Measurements from ENCODE around the gene CEP112.

The CEP112 gene

DNA sequence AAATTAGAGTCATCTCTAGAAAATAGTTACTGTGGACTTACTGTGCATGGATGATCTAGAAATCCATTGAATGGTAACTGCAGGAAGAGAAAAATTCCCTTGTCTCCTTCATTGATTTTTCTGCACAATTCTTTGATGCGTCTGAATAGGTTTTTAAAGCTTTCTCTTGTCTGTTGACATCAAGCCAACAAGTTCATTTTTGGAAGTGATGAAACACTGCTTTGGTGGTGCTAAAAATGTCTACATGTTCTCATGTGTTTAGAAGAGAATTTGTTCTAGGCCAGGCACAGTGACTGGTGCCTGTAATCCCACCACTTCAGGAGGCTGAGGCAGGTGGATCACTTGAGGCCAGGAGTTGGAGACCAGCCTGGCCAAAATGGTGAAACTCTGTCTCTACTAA is 573.4 kb downstream of the CEP112 start:
- no peak for DNase-seq

DNA sequence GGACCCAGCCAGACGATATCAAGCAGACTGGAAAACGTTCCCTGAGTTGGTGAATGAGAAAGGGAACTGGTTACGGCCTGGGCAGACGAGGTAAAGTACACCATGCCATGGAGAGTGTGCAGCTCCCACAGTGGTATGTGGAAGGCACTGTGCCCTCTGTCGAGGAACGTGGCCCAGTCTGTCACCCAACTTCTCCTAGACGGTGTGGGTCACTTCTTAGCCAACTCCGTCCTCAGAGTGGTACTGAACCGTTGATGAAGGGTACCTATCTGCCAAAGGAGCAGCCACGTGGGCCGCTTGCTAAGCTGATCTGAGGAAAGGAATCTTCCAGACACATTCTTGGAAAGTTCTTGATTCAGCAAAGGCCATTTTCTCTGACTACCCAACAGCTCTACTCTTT is 574.4 kb downstream of the CEP112 start:
- DNase-seq = no peak

DNA sequence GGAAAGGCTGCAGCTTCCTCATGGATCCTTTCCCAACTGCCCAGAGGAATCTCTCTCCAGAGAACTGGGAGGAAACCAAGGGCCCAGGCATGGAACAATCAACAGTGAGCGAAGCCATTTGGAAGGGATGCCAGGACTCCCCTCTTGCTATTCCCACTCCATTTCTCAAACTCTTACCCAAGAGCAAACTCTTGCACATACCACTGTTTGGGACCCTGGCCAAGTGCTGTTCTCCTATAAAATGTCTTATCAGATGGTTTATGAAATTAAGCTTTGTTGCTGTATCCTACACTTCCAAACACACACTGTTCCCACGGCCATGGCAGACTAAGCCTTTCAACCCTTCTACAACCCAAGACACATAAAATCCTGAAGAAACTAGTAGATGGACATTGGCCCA is 582.2 kb downstream of the CEP112 start:
- no peak for DNase-seq

DNA sequence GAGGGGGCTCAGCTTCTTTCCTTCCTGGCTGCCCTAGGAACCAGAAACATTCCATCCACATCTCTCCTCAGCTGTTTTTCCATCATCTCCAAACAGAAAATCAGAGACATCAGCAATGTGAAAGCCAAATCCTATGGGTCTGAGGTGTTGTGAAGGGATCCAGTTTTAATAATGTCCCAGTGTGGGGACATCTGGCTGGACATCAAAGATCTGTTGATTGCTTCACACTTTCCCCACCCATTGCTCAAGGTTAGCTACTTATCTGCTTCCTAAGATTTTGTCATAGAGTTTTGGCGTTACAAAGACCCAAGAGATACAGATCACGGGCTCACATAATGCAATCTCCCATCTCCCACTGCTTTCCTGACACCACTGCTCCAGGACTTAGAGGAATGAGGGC is 582.6 kb downstream of the CEP112 start:
- no peak for DNase-seq

DNA sequence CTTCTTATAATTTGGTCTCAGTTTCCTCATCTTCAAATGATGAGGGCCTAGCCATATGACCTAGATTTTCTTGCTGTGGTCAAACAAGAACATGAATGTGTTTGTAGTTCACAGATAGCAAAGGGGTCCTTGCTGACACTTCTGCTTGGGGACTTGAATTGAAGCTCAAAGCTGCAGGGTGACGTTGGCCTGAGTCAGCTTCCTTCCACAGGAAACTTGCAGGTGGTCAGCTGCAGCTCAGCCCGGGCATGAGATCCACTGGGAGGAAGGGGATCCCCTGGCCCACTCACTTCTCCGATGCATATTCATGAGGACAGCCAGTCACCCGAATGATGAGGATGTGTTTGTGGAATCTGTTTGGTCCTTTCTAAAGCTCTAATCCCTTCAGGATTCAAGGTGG is 587.9 kb downstream of the CEP112 start:
- peak; percentile 49 for DNase-seq

DNA sequence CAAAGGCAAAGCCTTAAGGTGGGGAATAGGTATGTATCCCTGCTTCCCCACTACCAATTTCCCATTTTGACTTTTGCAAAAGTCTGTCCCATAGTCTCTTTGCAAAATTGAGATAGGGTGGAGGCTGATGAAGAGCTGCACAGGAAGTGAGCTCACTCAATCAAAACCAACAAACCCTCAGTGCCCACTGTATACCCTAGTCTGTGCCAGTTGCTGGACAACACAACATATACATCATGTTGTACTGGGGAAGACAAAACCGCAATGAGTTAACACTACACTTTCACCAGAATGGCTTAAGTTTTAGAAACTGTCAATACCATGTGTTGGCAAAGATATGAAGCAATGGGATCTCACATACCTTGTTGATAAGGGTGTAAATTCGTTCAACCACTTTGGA is 590.1 kb downstream of the CEP112 start:
- peak; percentile 26 for DNase-seq

DNA sequence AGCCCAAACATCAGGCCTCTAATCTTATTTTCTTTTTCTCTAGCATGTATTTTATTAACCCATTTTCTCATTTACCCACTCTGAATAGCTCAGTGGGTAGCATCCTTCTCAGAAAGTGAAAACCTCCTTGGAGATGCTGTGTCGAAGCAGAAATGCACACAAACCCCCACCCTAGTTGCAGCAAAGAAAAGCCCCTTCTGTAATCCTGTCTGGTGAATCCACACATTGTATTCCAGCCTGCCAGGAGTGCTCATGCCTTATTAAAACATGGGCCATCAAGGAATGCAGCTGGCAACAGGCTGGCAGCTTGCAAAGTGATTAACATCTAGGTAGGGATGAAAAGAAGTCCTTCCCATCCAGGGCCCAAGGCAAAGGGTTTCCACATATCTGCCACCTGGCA is 590.8 kb downstream of the CEP112 start:
- DNase-seq = no peak

DNA sequence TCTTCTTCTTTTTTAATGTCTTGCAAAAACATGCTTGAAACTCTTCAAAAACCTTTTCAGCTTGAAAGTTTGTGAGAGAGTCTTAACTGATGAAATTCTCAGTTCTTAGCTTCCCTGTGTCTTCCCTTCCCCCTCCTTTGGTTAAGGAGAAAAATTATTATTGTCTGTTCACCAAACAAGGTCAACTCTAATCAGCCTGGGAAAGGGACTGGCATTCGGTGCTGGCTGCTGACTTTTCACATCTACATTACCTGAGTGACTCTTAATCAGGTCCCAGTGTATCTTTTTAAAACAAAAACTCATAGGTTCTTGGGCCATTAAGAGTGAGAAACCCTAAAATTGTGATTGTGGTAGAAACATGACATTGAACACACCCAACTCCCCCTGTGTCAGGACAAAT is 591.4 kb downstream of the CEP112 start:
- no peak for DNase-seq

DNA sequence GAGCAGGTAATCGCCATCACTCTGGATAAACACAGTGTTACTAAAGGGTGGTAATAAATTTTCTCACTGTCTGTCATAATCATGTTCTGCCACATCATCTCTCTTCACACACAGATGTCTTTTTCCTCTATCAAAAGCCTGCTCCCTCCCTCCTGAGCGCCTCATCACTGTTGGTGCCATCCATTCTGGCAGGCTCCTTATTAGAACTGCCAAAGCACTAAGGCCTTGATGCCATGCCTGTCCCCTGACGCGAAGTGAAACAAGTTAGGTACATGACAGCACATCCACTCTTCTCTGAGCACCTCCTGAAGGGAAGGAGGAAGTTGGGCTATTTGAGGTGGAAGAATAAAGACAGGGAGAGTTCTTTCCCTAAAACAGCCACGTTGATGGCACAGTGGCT is 592.3 kb downstream of the CEP112 start:
- DNase-seq = no peak

DNA sequence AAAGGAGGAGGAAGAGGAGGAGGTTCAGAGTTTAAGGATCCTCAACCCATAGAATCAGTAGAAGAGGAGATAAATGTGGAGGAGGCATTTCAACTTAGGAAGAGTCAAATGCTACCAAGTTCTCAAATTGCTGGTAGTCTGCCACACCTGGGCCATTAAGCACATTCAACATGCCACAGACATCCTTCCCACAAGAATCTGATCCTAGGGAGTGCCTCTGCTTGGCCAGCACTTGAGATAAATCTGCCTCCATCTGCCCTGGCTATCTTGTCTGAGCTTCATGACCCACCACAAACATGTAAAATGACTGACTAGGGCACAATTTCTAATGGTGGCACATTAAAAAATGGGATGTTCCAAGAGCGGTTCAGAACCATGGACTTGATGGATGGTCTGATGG is 593.2 kb downstream of the CEP112 start:
- DNase-seq = no peak

DNA sequence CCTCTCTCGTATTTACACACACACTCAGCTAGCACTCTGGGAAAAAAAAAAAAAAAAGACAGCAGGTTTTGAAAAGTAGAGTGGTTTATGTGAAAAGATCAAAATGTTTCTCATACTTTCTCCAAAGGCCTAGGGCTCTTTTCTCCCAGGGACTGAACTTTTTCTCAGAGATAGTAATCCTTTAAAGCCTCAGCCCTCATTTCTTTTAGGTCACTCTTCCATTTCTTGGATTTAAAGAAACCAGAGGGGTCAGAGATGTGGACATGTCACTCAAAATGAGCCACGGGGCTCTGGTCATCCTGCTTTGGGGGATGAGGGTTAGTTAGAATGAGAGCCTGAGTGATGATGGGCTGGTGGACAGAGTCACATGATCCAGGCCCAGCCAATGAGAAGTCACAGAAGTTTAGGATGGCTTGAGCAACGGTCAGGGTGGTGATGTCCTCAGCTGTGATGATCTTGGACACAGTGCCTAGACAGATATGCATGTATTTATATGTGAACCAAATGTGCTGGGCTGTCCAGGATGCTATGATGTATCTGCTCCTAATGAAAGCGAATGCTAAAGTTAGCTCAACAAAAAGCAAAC is 596.8 kb downstream of the CEP112 start:
- DNase-seq = no peak

DNA sequence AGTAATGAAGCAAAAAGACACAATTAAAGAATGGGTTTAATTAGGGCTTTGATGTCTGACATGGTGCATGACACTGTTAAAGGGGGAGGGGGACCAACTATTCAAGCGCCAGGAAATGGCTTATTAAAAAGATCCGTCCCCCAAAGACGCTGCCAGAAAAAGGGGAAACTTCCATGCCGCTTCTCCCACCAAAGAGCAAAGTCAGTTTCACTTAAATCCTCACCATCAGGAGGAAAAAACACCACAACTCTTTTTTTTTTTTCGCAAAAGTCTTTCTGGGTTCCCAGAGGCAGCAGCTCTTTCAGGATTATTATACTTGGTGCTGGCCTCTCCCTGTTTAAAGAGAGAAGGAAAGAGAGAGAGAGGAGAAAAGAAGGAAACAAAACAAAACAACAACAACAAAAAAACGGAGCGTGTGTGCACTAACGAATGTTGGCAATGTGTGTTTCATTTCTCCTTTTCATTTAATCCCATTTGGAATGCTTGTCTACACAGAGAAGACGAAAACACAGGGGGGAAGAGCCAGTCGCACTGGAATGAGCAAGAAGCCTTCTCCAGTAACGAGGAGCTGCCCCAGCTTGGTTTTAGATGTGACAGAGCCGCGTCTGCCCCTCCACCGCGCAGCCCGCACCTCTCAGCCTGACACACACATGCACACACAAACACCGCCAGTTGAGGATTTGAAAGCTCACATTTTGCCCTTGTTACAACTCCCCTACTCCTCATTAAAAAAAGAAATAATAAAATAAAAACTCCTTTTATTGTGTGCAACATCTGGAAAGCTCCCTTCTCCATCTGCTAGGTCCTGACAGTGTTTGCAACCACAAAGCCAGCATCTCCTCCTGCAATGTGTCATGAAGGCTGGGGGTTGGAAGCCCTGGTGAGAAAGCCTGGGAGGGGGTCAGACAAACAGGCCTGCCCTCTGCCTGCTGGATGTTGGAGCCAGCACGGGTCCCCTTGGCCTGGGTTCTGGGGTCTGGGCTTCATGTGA is 597.8 kb downstream of the CEP112 start:
- DNase-seq = no peak

DNA sequence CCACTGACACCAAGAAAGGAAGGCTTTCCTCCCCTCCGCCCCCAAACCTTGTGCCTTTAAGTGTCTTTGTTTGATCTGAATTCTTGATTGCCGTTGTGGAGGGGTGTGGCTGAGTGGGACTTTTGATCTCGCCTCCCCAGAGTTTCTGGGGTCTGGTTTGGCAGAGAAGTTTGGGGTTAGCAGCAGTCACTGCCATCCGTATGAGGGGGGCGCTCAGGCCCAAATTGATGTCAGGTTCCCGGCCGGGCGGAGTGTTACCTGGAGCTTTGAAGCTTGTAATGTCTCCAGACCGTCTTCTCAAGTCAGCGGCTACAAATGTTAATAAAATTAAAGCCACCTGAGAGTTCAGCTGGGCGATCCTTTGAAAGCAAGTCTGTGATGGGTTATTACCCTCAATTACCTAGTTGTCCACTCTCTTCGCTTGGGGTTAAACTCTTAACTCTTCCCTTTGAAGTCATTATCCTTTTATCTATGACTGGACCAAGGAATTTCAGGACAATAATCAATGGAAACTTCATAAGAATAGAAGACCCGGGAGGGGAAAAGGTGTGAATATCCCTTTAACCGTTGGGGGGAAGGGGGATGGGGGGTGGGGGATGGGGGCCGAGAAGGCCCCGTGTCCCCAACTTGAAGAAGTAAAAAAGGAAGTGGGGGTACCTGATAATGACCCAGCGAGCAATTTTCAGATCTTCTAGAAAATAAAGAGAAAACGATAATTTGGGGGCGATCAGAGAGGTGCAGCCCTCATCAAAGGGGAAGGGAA is 598.7 kb downstream of the CEP112 start:
- no peak for DNase-seq

DNA sequence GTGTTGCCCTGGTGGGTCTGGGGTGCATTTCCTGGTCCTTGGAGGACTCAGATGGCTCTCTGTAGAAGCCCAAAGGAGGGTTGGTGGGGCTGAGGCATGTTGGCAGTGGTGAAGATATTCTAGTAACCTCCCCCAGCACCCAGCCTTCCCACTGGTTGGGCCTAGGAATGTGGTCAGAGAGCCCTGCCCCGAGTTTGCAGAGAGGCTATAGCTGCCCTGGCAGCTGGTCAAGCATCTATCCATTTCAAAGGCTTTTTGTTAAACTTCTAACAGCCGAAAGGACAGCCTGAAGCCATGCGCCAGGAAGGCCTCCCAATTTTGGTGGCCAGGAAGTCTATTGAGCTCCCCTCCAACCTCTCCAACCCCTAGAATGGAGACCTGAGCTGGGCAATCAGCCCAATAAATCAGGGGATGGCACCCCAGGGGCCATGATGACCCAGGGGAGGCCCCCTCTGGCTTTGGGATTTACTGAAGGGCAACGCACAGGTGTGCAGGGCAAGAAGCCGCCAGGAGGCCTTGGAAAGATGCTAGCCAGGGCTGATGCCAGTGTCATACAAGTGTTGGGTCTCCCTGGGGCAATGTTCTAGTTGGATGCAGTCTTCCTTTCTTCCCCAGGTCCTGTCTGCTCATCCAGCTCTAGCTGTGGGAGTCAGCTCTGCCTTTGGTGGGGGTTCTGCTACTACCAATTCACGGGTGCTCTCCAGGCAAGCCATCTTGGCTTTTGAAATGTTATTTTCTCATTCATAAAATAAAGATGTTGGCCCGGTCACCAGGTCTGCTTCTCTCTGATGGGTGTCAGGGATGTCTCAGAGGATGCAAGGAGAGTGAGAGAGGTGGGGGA is 599.6 kb downstream of the CEP112 start:
- no peak for DNase-seq

DNA sequence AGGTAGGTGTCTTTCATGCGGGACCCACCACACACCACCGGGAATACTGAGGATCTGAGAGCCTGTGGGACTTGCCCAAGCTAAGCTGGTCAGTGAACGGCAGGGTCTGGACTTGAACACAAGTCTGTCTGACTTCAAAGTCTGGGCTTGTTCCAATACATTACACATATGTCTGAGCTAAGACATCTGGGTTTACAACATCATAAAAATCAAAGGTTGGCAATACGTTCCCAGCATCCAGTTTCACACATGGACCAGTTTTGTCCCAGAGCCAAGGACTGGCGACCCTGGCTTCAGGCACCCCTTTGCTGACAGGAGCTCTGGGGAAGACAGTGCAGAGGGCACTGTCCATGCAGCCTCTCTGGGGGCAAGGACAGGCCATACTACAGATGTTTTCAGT is 602.6 kb downstream of the CEP112 start:
- DNase-seq = no peak

DNA sequence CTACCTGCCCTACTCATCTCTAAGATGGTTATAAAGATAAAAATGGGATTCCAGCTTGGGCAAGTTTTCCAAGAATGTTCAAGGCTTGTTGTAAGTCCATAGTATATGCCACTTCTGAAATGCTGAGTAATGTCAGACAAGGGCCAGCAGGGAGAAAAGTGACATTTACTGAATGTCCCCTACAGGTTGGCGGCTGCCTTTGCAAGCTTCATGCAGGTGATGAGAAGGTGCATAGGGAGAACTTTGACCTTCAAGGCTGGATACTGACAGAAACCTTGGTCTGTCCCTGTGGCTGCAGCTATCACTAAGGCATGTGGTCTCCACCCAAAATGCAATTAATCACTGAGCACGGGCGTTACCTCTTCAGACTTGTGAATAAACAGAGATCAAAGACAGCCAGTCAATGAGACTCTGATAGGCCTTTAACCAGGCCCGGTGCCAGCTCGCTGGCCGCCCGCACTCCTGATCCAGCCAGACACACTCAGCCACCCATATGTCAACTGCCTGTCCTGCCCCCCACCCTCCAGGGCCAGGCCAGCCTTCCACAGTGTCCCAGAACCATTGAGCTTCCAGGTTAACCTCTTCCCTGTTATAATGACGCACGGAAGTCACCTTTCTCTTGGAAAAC is 603.6 kb downstream of the CEP112 start:
- DNase-seq = no peak

DNA sequence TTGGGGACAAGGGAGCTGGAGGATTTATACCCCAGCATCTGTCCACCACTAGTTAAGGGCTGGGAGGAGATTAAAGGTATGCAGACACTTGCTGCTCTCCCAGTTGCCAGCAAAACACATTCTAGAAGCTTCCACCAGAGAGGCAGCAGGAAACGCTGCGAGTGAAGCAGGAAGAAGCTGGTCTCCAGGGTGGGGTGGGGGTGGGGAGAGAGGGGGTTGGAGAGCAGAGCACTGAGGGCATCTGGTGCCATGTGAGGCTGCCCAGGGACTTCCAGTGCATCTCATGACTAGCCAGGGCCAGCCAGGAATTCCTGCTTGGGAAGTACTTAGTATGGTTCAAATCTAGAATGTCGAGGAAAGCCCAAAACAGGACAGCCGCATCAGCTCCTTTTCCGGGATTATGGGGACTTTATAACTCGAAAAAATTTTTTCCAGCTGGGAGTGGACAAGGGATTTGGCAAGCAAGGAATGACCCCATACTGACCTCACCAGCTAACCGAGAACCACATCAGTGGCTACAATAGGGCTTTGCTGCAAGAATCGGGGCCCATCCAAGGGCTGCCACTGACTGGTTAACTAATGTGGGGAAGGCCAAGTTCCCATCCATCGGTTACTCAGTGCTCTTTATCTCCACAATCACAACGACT is 604.3 kb downstream of the CEP112 start:
- DNase-seq = no peak

DNA sequence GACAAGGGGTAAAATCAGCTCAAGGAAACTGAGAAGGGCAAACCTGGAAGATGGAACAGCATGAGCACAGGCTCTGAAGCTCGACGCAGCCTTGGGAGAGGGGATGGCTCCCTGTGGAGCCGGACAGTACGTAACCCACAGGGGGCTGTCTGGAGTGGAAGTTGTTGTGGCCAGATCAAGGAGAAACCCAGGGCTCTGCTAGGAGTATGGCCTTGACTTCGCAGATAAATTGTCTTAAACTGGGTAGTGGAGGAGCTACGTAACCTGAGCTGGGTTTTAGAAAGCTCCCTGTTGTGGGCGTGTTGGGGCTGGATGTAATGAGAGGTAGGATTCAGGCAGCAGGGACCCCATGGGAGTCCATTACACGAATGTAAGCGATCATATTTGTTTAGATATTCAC is 605.0 kb downstream of the CEP112 start:
- DNase-seq = no peak

Data from NK-92 treated with Interleukin-12 subunit alpha and Interleukin-12 subunit beta, amount 100 ng/mL, for 24 hours (cell line).